Fibroblast of peridontal ligament (primary cell): ENCODE results near the gene DDX51.

ENCODE experiments used
- DNase-seq: peaks from one replicate; pipeline ENCODE4 v3.0.0-alpha.2; 2010; ENCODE audit errors: extremely low read depth

Gene DDX51

GRCh38 chr12:132167611-132168310 lies 23.6 kb upstream of the DDX51 start:
- no peak for DNase-seq

GRCh38 chr12:132166801-132167591 lies 22.9 kb upstream of the DDX51 start:
- no peak for DNase-seq

GRCh38 chr12:132166093-132166492 lies 22.0 kb upstream of the DDX51 start:
- DNase-seq = no peak

- DNase-seq = no peak
Measured at GRCh38 chr12:132165584-132165983, 21.5 kb upstream of the DDX51 start.

- DNase-seq = no peak
Measured at GRCh38 chr12:132164426-132164825, 20.3 kb upstream of the DDX51 start.

GRCh38 chr12:132163911-132164288 lies 19.8 kb upstream of the DDX51 start:
- DNase-seq = no peak

- DNase-seq = no peak
Measured at GRCh38 chr12:132163041-132163910, 19.2 kb upstream of the DDX51 start.

- peak; percentile 92 for DNase-seq
Measured at GRCh38 chr12:132162508-132163031, 18.5 kb upstream of the DDX51 start.

GRCh38 chr12:132161796-132162507 lies 17.8 kb upstream of the DDX51 start:
- no peak for DNase-seq

GRCh38 chr12:132161036-132161781 lies 17.1 kb upstream of the DDX51 start:
- DNase-seq = no peak

GRCh38 chr12:132160601-132161035 lies 16.5 kb upstream of the DDX51 start:
- DNase-seq = no peak

GRCh38 chr12:132160016-132160415 lies 15.9 kb upstream of the DDX51 start:
- no peak for DNase-seq

- no peak for DNase-seq
Measured at GRCh38 chr12:132159555-132160003, 15.5 kb upstream of the DDX51 start.

- DNase-seq = no peak
Measured at GRCh38 chr12:132158677-132159554, 14.8 kb upstream of the DDX51 start.

GRCh38 chr12:132157733-132158409 lies 13.8 kb upstream of the DDX51 start:
- DNase-seq = no peak

GRCh38 chr12:132156573-132157325 lies 12.6 kb upstream of the DDX51 start:
- DNase-seq = no peak

- DNase-seq = no peak
Measured at GRCh38 chr12:132155771-132156572, 11.9 kb upstream of the DDX51 start.
